ENCODE data around the gene IQCB1. TPM values are rescaled to one million over a fixed set of nuclear protein-coding genes. Genes with fewer than 3 reads are reported as not detected.
A peak's percentile ranks its signal among the peaks of the same experiment; 100 is the strongest.

The IQCB1 gene
- total and polyA plus RNA-seq, 7 donors = 6.2 to 21.6 (median 18.9) TPM

- intact Hi-C loops (cut with DNase I) = loop anchor here (2.0 to 10.0 kb wide), 2 partner anchors 87 to 849 kb away; partner anchors contain the start of genes GOLGB1 and PARP14
Observed at GRCh38 chr3:121835465-121835801, 573 bp upstream of the IQCB1 start.

GRCh38 chr3:121834157-121834670 is 646 bp downstream of the IQCB1 start:
- no peaks in the 10 kb centered on the region for H3K9me3 ChIP-seq
- H3K4me1 ChIP-seq = peaks cover 0 to 25% (median 16%) of the 10 kb centered on the region in 4 donors
- TF ChIP-seq CTCF (IDR thresholded peaks at IDR 0.05) (no peak), POLR2A (IDR thresholded peaks at IDR 0.05) (no peak), EP300 (IDR thresholded peaks at IDR 0.05) (no peak), POLR2AphosphoS5 (IDR thresholded peaks at IDR 0.05) (no peak)
- peak overlapping the region; percentile 38 to 76 (median 70) for H3K4me3 ChIP-seq
- H3K27ac ChIP-seq = peak overlapping the region; percentile 77 to 85 (median 83)
- intact Hi-C loops (cut with DNase I) = loop anchor here (2.0 to 10.0 kb wide), 2 partner anchors 85 to 851 kb away; partner anchors contain the start of genes GOLGB1 and PARP14
- DNase-seq = no peak
- peaks cover 0 to 9% (median 0%) of the 10 kb centered on the region in 4 donors for H3K36me3 ChIP-seq
- no peaks in the 10 kb centered on the region for H3K27me3 ChIP-seq
- WGBS, 2 donors = 2 to 8% methylated on average over 15 of the region's 15 CpGs

More at GRCh38 chr3:121835465-121835801, 573 bp upstream of the IQCB1 start:
- H3K4me3 ChIP-seq = peak overlapping the region; percentile 38 to 76 (median 70)
- peaks cover 0 to 9% (median 0%) of the 10 kb centered on the region in 4 donors for H3K36me3 ChIP-seq
- no peak for DNase-seq
- peaks cover 0 to 25% (median 16%) of the 10 kb centered on the region in 4 donors for H3K4me1 ChIP-seq
- whole genome bisulfite sequencing, 2 donors = 0 to 1% methylated on average over 11 of the region's 11 CpGs
- no peak for TF ChIP-seq POLR2A (IDR thresholded peaks at IDR 0.05)
- no peaks in the 10 kb centered on the region for H3K27me3 ChIP-seq
- H3K9me3 ChIP-seq = no peaks in the 10 kb centered on the region
- H3K27ac ChIP-seq = peak overlapping the region; percentile 77 to 85 (median 83)

GRCh38 chr3:121822973-121823372 is 11.9 kb downstream of the IQCB1 start:
- peaks cover 0 to 89% (median 9%) of the 10 kb centered on the region in 4 donors for H3K36me3 ChIP-seq
- H3K4me3 ChIP-seq = no peak overlapping the region
- H3K4me1 ChIP-seq = no peaks in the 10 kb centered on the region
- 96 to 100% methylated on average over 1 of the region's 1 CpG for WGBS, 2 donors
- no peak for DNase-seq
- no peak overlapping the region for H3K27ac ChIP-seq
- intact Hi-C loops (cut with DNase I) = no loop called here
- TF ChIP-seq EP300 (IDR thresholded peaks at IDR 0.05) (no peak), CTCF (IDR thresholded peaks at IDR 0.05) (no peak), POLR2AphosphoS5 (IDR thresholded peaks at IDR 0.05) (no peak), POLR2A (IDR thresholded peaks at IDR 0.05) (no peak)
- peaks cover 0 to 4% (median 0%) of the 10 kb centered on the region in 4 donors for H3K9me3 ChIP-seq
- no peaks in the 10 kb centered on the region for H3K27me3 ChIP-seq

- H3K4me3 ChIP-seq = no peak overlapping the region
- intact Hi-C loops (cut with DNase I) = no loop called here
- 88 to 90% methylated on average over 2 of the region's 2 CpGs for WGBS, 2 donors
- no peak overlapping the region for H3K27ac ChIP-seq
- TF ChIP-seq POLR2A (IDR thresholded peaks at IDR 0.05) (no peak), POLR2AphosphoS5 (IDR thresholded peaks at IDR 0.05) (no peak), EP300 (IDR thresholded peaks at IDR 0.05) (no peak), CTCF (IDR thresholded peaks at IDR 0.05) (no peak)
- no peaks in the 10 kb centered on the region for H3K4me1 ChIP-seq
- no peak for DNase-seq
- H3K27me3 ChIP-seq = no peaks in the 10 kb centered on the region
- peaks cover 0 to 4% (median 0%) of the 10 kb centered on the region in 4 donors for H3K9me3 ChIP-seq
- peaks cover 0 to 82% (median 9%) of the 10 kb centered on the region in 4 donors for H3K36me3 ChIP-seq
Observed at GRCh38 chr3:121821421-121822199, 13.2 kb downstream of the IQCB1 start.

- H3K4me1 ChIP-seq = no peaks in the 10 kb centered on the region
- H3K9me3 ChIP-seq = peaks cover 0 to 4% (median 0%) of the 10 kb centered on the region in 4 donors
- TF ChIP-seq POLR2AphosphoS5 (IDR thresholded peaks at IDR 0.05) = no peak
- TF ChIP-seq POLR2A (IDR thresholded peaks at IDR 0.05) = no peak
- TF ChIP-seq EP300 (IDR thresholded peaks at IDR 0.05) = no peak
- TF ChIP-seq CTCF (IDR thresholded peaks at IDR 0.05) = no peak
- H3K27me3 ChIP-seq = no peaks in the 10 kb centered on the region
- H3K4me3 ChIP-seq = no peak overlapping the region
- H3K36me3 ChIP-seq = peaks cover 0 to 61% (median 5%) of the 10 kb centered on the region in 4 donors
- no peak for DNase-seq
- WGBS, 2 donors = 90 to 91% methylated on average over 3 of the region's 3 CpGs
- H3K27ac ChIP-seq = no peak overlapping the region
- intact Hi-C loops (cut with DNase I) = no loop called here
Observed at GRCh38 chr3:121819236-121819635, 15.6 kb downstream of the IQCB1 start.

Data from sigmoid colon (tissue), 7 donors.